ENCODE data around the gene ACTN3. TPM values are rescaled to one million over a fixed set of nuclear protein-coding genes. Genes with fewer than 3 reads are reported as not detected.

The ACTN3 gene
- total and polyA plus RNA-seq, 2 experiments from 2014 or later, result not detected

DNA sequence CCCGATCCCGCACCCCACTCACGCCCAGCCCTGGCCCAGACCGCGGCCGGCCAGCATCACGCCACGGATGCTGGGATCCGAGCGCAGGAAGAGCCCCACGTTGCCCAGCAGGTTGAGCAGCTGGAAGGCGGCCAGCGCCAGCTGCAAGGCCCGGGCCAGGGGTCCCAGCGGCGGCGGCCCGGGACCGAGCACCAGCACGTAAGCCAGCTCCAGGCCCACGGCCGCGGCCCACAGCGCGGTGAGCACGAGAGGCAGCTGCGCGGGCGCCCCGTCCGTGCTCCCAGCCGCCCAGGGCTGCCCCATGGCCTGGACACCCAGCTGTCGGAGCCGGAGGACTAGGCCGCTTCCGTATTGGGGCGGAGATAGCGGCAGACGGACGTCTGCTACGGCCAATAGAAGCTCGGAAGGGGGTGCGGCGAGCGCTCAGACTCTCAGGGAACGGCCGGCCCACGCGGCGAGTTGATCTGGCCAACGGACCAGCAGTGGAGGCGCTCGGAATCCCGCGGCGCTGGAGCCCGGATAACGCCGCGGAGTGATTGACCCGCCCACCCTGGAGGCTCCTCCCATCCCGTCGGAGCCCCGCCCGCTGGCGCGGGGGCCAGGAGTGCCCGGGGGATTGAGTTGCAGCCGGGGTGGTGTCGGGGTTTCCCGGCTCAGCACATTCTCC lies 869 bp upstream of the ACTN3 start, which contains the start of gene ZDHHC24:
Gene ZDHHC24, minus strand, starts transcription at position 348 of the 667 bp plus-strand sequence. Its CDS starts 45 bp downstream, at position 303.
- Histone ChIP-seq H3K79me2 (ENCODE audit: insufficient read depth) (peaks cover 7% of the 10 kb centered on the region; the same call in 1 of the 2 replicates), H3K4me1 (ENCODE audit: insufficient read depth) (peaks cover 15% of the 10 kb centered on the region; the same call in 1 of the 2 replicates), H3K9me2 (ENCODE audit: insufficient read depth) (no peaks in the 10 kb centered on the region), H3K9ac (peak within 1 kb of the TSS; percentile 93), H4K20me1 (ENCODE audit: insufficient read depth) (no peaks in the 10 kb centered on the region), H2AFZ (peak within 1 kb of the TSS; percentile 81), H3K27me3 (replicated peaks; ENCODE audit: insufficient read depth) (no peaks in the 10 kb centered on the region), H3K27ac (peak within 1 kb of the TSS; percentile 44), H3F3A (ENCODE audit: insufficient read depth) (no peaks in the 10 kb centered on the region), H3K9me3 (ENCODE audit: low read depth) (no peaks in the 10 kb centered on the region), H3K4me3 (peak within 1 kb of the TSS; percentile 91), H3K36me3 (ENCODE audit: low read depth) (no peaks in the 10 kb centered on the region), H3K4me2 (ENCODE audit: unreplicated experiment) (peak within 1 kb of the TSS; percentile 99)
- WGBS, 2 experiments (ENCODE audit: low coverage in 1 of 2, low lambda C conversion rate in 2 of 2, missing lambda C conversion rate in 2 of 2), result 1% methylated on average over 46 to 61 of the region's 71 CpGs
- in situ Hi-C loops (cut with MboI), result no loop called here
- DNase-seq, result peak; percentile 99
- TF ChIP-seq EZH2phosphoT487 (IDR thresholded peaks at IDR 0.05; ENCODE audit: insufficient read depth, low read depth), result no peak
- no peak for TF ChIP-seq EZH2 (IDR thresholded peaks at IDR 0.05; ENCODE audit: insufficient read depth, poor library complexity, severe bottlenecking)

DNA sequence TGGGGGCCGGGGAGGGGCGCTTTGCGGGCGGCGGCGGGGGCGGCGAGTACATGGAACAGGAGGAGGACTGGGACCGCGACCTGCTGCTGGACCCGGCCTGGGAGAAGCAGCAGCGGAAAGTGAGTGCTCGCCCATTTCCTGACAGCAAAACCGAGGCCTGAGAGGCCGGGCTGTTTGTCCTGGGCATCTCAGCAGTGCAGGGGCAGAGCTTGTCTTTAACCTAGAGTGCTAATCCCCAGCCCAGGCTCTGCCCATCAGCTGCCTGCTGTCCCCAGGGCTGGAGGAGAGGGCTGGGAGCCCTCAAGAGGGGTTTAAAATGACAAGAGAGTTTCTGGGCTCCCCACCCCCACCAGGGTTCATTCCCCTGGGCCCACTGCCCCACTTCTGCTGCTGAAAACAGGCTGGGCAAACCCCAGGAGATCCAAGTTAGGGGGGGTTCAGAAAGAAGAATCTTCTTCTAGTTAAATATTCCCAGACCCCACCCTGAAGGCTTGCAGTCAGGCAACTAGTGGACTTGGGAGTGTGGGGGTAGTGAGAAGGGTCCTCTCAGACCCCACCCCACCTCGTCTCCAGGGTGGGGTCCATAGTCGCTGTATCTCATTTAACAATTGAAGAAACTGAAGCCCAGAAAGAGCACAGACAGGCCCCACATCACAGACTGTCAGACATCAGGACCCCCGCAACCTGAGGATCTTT lies 411 bp downstream of the ACTN3 start:
- H3K9me2 ChIP-seq (ENCODE audit: insufficient read depth), result no peaks in the 10 kb centered on the region
- peak overlapping the region; percentile 66 for H3K4me2 ChIP-seq (ENCODE audit: unreplicated experiment)
- 20 to 24% methylated on average over 16 to 18 of the region's 18 CpGs for whole genome bisulfite sequencing, 2 experiments (ENCODE audit: low coverage in 1 of 2, low lambda C conversion rate in 2 of 2, missing lambda C conversion rate in 2 of 2)
- H3K79me2 ChIP-seq (ENCODE audit: insufficient read depth), result peaks cover 7% of the 10 kb centered on the region; the same call in 1 of the 2 replicates
- TF ChIP-seq EZH2 (IDR thresholded peaks at IDR 0.05; ENCODE audit: insufficient read depth, poor library complexity, severe bottlenecking) (no peak), EZH2phosphoT487 (IDR thresholded peaks at IDR 0.05; ENCODE audit: insufficient read depth, low read depth) (no peak)
- no peaks in the 10 kb centered on the region for H4K20me1 ChIP-seq (ENCODE audit: insufficient read depth)
- no peak for DNase-seq
- H3F3A ChIP-seq (ENCODE audit: insufficient read depth), result no peaks in the 10 kb centered on the region
- H3K36me3 ChIP-seq (ENCODE audit: low read depth), result no peaks in the 10 kb centered on the region
- H3K4me3 ChIP-seq, result peak overlapping the region; percentile 91
- H3K4me1 ChIP-seq (ENCODE audit: insufficient read depth), result peaks cover 15% of the 10 kb centered on the region; the same call in 1 of the 2 replicates
- no peaks in the 10 kb centered on the region for H3K9me3 ChIP-seq (ENCODE audit: low read depth)
- H3K27me3 ChIP-seq (replicated peaks; ENCODE audit: insufficient read depth), result no peaks in the 10 kb centered on the region
- peak overlapping the region; percentile 93; the same call in 1 of the 2 replicates for H3K9ac ChIP-seq
- in situ Hi-C loops (cut with MboI), result no loop called here
- no peak overlapping the region for H3K27ac ChIP-seq
- H2AFZ ChIP-seq, result peak overlapping the region; percentile 78

DNA sequence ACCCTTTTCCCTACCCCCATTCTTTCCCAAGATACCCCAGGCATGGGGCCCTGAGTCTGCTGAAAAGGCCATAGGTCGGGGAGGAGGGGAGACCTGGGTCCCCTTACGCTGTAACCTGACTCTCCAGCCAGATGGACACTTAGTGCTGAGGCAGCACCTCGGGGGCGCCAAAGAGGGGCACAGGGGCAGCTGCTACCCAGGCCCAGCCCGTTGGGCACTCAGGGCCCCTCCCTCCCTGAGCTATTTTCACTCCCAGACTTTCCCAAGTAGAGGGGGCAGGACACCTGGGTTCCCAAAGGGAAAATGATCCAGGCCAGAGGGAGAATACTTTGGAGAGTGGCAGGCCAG lies 933 bp downstream of the ACTN3 start:
- in situ Hi-C loops (cut with MboI), result no loop called here
- H2AFZ ChIP-seq, result no peak overlapping the region
- no peaks in the 10 kb centered on the region for H3F3A ChIP-seq (ENCODE audit: insufficient read depth)
- H3K4me1 ChIP-seq (ENCODE audit: insufficient read depth), result peaks cover 9% of the 10 kb centered on the region; the same call in 1 of the 2 replicates
- no peaks in the 10 kb centered on the region for H3K9me2 ChIP-seq (ENCODE audit: insufficient read depth)
- no peak for DNase-seq
- 41 to 48% methylated on average over 5 of the region's 5 CpGs for WGBS, 2 experiments (ENCODE audit: low coverage in 1 of 2, low lambda C conversion rate in 2 of 2, missing lambda C conversion rate in 2 of 2)
- H3K27ac ChIP-seq, result no peak overlapping the region
- no peaks in the 10 kb centered on the region for H3K9me3 ChIP-seq (ENCODE audit: low read depth)
- H3K4me3 ChIP-seq, result no peak overlapping the region
- H3K36me3 ChIP-seq (ENCODE audit: low read depth), result no peaks in the 10 kb centered on the region
- no peaks in the 10 kb centered on the region for H3K27me3 ChIP-seq (replicated peaks; ENCODE audit: insufficient read depth)
- H4K20me1 ChIP-seq (ENCODE audit: insufficient read depth), result no peaks in the 10 kb centered on the region
- H3K9ac ChIP-seq, result no peak overlapping the region
- TF ChIP-seq EZH2 (IDR thresholded peaks at IDR 0.05; ENCODE audit: insufficient read depth, poor library complexity, severe bottlenecking) (no peak), EZH2phosphoT487 (IDR thresholded peaks at IDR 0.05; ENCODE audit: insufficient read depth, low read depth) (no peak)
- no peak overlapping the region for H3K4me2 ChIP-seq (ENCODE audit: unreplicated experiment)
- H3K79me2 ChIP-seq (ENCODE audit: insufficient read depth), result peaks cover 7% of the 10 kb centered on the region; the same call in 1 of the 2 replicates

DNA sequence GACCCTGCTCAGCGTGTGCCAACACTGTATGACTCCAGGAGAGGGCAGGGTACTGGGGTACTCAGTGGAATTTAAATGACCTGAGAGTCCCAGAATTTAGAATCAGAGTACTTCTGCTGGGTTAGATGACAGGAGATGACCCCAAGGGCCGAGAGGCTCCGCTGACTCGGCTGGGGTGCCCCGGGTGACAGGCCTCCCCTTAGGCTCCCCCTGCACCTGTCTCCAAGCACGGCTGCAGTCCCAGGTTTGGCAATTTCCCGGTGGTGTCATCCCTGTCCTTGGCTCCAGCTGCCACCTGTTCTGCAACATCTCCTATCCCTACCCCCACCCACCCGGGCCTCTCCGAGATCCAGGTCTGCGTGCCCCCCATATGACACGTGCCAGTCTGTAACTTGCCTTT lies 1.3 kb downstream of the ACTN3 start:
- DNase-seq, result no peak
- Histone ChIP-seq H3K9me3 (ENCODE audit: low read depth) (no peaks in the 10 kb centered on the region), H3K4me1 (ENCODE audit: insufficient read depth) (peaks cover 7% of the 10 kb centered on the region; the same call in 1 of the 2 replicates), H3K36me3 (ENCODE audit: low read depth) (no peaks in the 10 kb centered on the region), H2AFZ (no peak overlapping the region), H3F3A (ENCODE audit: insufficient read depth) (no peaks in the 10 kb centered on the region), H3K79me2 (ENCODE audit: insufficient read depth) (peaks cover 7% of the 10 kb centered on the region; the same call in 1 of the 2 replicates), H3K4me3 (no peak overlapping the region), H3K27ac (no peak overlapping the region), H3K4me2 (ENCODE audit: unreplicated experiment) (no peak overlapping the region), H3K9me2 (ENCODE audit: insufficient read depth) (no peaks in the 10 kb centered on the region), H3K27me3 (replicated peaks; ENCODE audit: insufficient read depth) (no peaks in the 10 kb centered on the region), H4K20me1 (ENCODE audit: insufficient read depth) (no peaks in the 10 kb centered on the region), H3K9ac (no peak overlapping the region)
- 21 to 49% methylated on average over 6 to 11 of the region's 11 CpGs for WGBS, 2 experiments (ENCODE audit: low coverage in 1 of 2, low lambda C conversion rate in 2 of 2, missing lambda C conversion rate in 2 of 2)
- in situ Hi-C loops (cut with MboI), result no loop called here
- no peak for TF ChIP-seq EZH2 (IDR thresholded peaks at IDR 0.05; ENCODE audit: insufficient read depth, poor library complexity, severe bottlenecking)
- TF ChIP-seq EZH2phosphoT487 (IDR thresholded peaks at IDR 0.05; ENCODE audit: insufficient read depth, low read depth), result no peak

Measured in GM23248 (cell line).